ENCODE results near the gene AP4E1. TPM values are rescaled to one million over a fixed set of nuclear protein-coding genes. Genes with fewer than 3 reads are reported as not detected.

AP4E1 gene
- total RNA-seq, 1 donor from 2014 or later: 11.3 TPM

DNA sequence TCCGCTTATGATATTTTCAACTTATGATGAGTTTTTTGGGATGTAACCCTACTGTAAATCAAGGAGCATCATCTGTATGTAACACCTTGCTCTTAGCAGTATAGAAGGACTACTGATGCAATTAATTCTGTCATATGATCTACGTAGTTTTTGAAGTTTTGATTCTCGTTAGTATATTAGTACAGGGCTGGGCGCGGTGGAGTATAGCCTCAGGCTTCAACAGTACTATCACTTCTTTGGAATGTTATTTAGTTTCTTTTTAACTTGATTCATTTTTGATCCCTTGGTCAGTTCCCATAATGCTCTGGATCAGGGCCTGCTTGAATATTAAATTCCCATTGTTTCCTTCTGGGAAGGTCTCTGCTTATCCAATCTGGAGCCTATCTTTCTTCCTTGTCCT lies 23.9 kb upstream of the AP4E1 start:
- Histone ChIP-seq H3K4me3 (no peak overlapping the region), H3K9me3 (no peaks in the 10 kb centered on the region), H3K36me3 (no peaks in the 10 kb centered on the region), H3K27ac (peak overlapping the region; percentile 70), H3K4me1 (peaks cover 12% of the 10 kb centered on the region), H3K27me3 (ENCODE audit: low read depth) (no peaks in the 10 kb centered on the region)
- ATAC-seq (no peak), DNase-seq (no peak)
- intact Hi-C loops (cut with DNase I): no loop called here
- TF ChIP-seq CTCF (IDR thresholded peaks at IDR 0.05): no peak

DNA sequence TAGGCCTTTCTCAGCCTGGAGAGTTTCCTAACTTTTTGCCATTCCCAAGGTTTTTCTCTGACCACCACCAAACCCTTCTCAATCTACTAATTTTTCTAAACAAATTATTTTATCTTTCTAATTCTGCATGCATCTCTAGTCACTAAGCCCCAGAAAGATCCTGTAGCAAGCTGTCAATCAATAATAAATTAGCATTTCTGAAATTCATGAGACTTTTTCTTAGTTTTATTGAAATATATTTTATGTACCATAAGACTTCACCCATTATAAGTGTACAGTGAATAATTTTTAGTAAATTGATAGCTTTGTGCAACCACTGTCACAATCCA lies 22.4 kb upstream of the AP4E1 start:
- H3K4me3 ChIP-seq: no peak overlapping the region

GRCh38 chr15:50886611-50887345 lies 21.7 kb upstream of the AP4E1 start:
- TF ChIP-seq CTCF (IDR thresholded peaks at IDR 0.05): no peak
- Histone ChIP-seq H3K4me3 (no peak overlapping the region), H3K27ac (no peak overlapping the region), H3K9me3 (peaks cover 6% of the 10 kb centered on the region), H3K4me1 (peaks cover 12% of the 10 kb centered on the region), H3K27me3 (ENCODE audit: low read depth) (no peaks in the 10 kb centered on the region), H3K36me3 (no peaks in the 10 kb centered on the region)
- intact Hi-C loops (cut with DNase I): no loop called here
- ATAC-seq (no peak), DNase-seq (no peak)

More for the DNA sequence above, 22.4 kb upstream of the AP4E1 start:
- TF ChIP-seq CTCF (IDR thresholded peaks at IDR 0.05): no peak
- H3K9me3 ChIP-seq: peaks cover 6% of the 10 kb centered on the region
- ATAC-seq (no peak), DNase-seq (no peak)
- peaks cover 12% of the 10 kb centered on the region for H3K4me1 ChIP-seq
- intact Hi-C loops (cut with DNase I): no loop called here
- H3K36me3 ChIP-seq: no peaks in the 10 kb centered on the region
- H3K27me3 ChIP-seq (ENCODE audit: low read depth): no peaks in the 10 kb centered on the region
- H3K27ac ChIP-seq: no peak overlapping the region

- no peak for DNase-seq
- peaks cover 6% of the 10 kb centered on the region for H3K9me3 ChIP-seq
- intact Hi-C loops (cut with DNase I): no loop called here
These were observed 20.4 kb upstream of the AP4E1 start for GRCh38 chr15:50888054-50888453.

GRCh38 chr15:50889589-50889988 lies 18.9 kb upstream of the AP4E1 start:
- ATAC-seq: peak; percentile 69 to 86
- intact Hi-C loops (cut with DNase I): no loop called here
- H3K9me3 ChIP-seq: peaks cover 6% of the 10 kb centered on the region
- TF ChIP-seq CTCF (IDR thresholded peaks at IDR 0.05): no peak
- H3K27me3 ChIP-seq (ENCODE audit: low read depth): no peaks in the 10 kb centered on the region
- DNase-seq: no peak
- H3K4me3 ChIP-seq: no peak overlapping the region
- no peak overlapping the region for H3K27ac ChIP-seq
- no peaks in the 10 kb centered on the region for H3K36me3 ChIP-seq
- H3K4me1 ChIP-seq: peaks cover 11% of the 10 kb centered on the region

More at GRCh38 chr15:50888054-50888453, 20.4 kb upstream of the AP4E1 start:
- H3K4me1 ChIP-seq: peaks cover 12% of the 10 kb centered on the region
- no peak overlapping the region for H3K27ac ChIP-seq
- TF ChIP-seq CTCF (IDR thresholded peaks at IDR 0.05): no peak
- H3K4me3 ChIP-seq: no peak overlapping the region
- no peaks in the 10 kb centered on the region for H3K27me3 ChIP-seq (ENCODE audit: low read depth)
- no peaks in the 10 kb centered on the region for H3K36me3 ChIP-seq
- no peak for ATAC-seq
